HUES48 (cell line): ENCODE results near the gene MOXD1.

ENCODE experiments used
- H3K27ac ChIP-seq: one replicate; pipeline ENCODE4 v1.7.0; 2013; ENCODE audit warnings: low read depth, low read length, inconsistent platforms
- H3K27me3 ChIP-seq: 2 replicates; pipeline ENCODE4 v1.6.1; 2013; ENCODE audit warnings: mild to moderate bottlenecking, low read length; ENCODE audit not compliant: control insufficient read depth, insufficient read depth
- H3K36me3 ChIP-seq: 2 replicates; pipeline ENCODE4 v1.6.1; 2013; ENCODE audit warnings: low read length; ENCODE audit not compliant: control insufficient read depth, insufficient read depth
- H3K4me1 ChIP-seq: 2 replicates; pipeline ENCODE4 v1.6.1; 2013; ENCODE audit warnings: mild to moderate bottlenecking, low read length; ENCODE audit not compliant: control insufficient read depth, insufficient read depth
- H3K4me3 ChIP-seq: 2 replicates; pipeline ENCODE4 v1.5.1; 2013; ENCODE audit warnings: mild to moderate bottlenecking, low read depth, low read length
- H3K9ac ChIP-seq: 2 replicates; pipeline ENCODE4 v1.6.1; 2013; ENCODE audit warnings: mild to moderate bottlenecking, low read depth, low read length, moderate library complexity
- H3K9me3 ChIP-seq: 2 replicates; pipeline ENCODE4 v1.6.1; 2013; ENCODE audit warnings: low read length; ENCODE audit not compliant: control insufficient read depth, insufficient read depth

The MOXD1 gene

GRCh38 chr6:132414322-132414721 is 13.0 kb upstream of the MOXD1 start:
- Histone ChIP-seq H3K9me3 (peaks cover 11% of the 10 kb centered on the region; the same call in 1 of the 2 replicates), H3K9ac (no peak overlapping the region), H3K27ac (no peak overlapping the region), H3K27me3 (no peaks in the 10 kb centered on the region), H3K36me3 (no peaks in the 10 kb centered on the region), H3K4me3 (no peak overlapping the region), H3K4me1 (no peaks in the 10 kb centered on the region)

- H3K4me1 ChIP-seq = no peaks in the 10 kb centered on the region
- H3K9me3 ChIP-seq = peaks cover 11% of the 10 kb centered on the region; the same call in 1 of the 2 replicates
- H3K4me3 ChIP-seq = no peak overlapping the region
- H3K9ac ChIP-seq = no peak overlapping the region
- H3K36me3 ChIP-seq = no peaks in the 10 kb centered on the region
- H3K27me3 ChIP-seq = no peaks in the 10 kb centered on the region
- H3K27ac ChIP-seq = no peak overlapping the region
Observed at GRCh38 chr6:132413499-132413802, 12.2 kb upstream of the MOXD1 start.

DNA sequence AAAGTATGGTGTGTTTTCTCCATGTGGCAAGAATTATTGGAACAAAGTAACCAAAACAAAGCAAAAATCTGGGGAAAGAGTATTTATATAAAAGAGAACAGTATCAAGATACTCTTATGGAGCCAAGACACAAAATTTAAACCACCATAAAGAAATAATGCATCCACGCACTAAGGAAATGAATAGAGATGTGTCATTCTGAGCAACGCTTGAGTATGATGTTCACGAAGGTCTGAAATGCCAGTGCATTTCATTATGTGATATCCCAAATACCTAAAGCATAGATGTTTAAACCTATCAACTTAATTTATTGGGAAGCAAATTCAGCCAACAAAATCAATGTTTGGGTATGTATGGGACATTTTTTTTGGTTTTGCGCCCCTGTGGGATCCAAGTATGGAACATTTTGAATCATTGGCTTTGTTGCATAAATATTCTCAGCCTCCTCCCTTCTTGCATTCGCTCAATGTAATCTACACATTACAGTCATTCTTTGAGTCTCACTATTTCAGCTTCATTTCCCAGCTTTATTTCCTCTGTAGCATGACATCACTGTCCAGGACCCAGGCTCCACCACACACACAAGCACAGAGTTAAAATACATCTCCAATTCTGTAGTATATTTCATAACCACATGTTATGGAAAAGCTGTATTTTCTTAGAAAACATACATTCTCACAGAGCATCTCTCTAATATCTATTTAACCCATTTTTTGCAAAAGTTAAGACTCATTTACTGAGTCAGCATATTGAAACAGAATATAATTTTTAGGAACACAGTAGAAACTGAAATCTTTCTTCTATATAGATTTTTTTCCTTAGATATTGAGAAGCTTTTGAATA is 11.6 kb upstream of the MOXD1 start:
- Histone ChIP-seq H3K27ac (no peak overlapping the region), H3K4me1 (no peaks in the 10 kb centered on the region), H3K27me3 (no peaks in the 10 kb centered on the region), H3K4me3 (no peak overlapping the region), H3K36me3 (no peaks in the 10 kb centered on the region), H3K9me3 (peaks cover 11% of the 10 kb centered on the region; the same call in 1 of the 2 replicates), H3K9ac (no peak overlapping the region)

DNA sequence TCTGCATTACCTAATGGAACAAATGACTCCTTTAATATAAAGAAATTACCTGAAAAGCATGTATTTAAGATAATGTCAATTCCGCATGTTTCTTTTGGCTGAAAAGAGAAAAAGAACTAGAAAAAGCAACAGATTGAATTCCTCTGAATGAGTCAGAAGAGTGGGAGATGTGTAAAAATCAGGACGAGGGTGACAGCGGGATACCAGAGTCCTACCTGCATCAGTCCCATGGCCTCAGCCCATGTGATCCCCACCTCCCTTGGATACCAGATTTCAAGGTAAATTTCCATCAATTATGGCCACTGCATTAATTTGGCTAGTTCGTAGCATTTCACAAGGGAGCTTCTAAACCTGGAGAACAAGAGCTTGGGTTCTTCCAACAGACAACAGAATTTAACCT is 10.0 kb upstream of the MOXD1 start:
- no peaks in the 10 kb centered on the region for H3K36me3 ChIP-seq
- no peak overlapping the region for H3K27ac ChIP-seq
- H3K4me1 ChIP-seq = no peaks in the 10 kb centered on the region
- no peaks in the 10 kb centered on the region for H3K27me3 ChIP-seq
- no peak overlapping the region for H3K9ac ChIP-seq
- H3K4me3 ChIP-seq = no peak overlapping the region
- 0 out of 2 replicates have a peak, but pooled peaks cover 4% of the 10 kb centered on the region for H3K9me3 ChIP-seq

DNA sequence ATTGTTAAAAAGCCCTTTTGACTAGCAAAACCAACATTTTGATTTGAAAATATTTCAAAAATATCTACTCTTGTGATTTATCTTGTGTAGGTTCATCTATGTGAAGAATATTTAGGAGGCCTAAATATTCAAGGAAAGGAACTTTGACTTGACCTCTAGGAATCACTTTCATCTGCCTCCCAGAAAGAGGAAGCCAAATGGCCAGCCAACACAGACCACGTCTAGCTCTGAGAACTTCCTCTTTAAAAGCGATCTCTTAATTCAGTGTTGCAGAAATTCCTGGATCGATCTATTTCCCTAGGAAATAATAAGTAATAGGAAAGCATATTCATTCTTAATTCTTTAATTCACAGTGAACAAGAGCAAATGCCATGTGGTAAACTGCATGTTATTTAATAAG is 9.6 kb upstream of the MOXD1 start:
- H3K4me3 ChIP-seq = no peak overlapping the region
- no peak overlapping the region for H3K9ac ChIP-seq
- no peak overlapping the region for H3K27ac ChIP-seq
- no peaks in the 10 kb centered on the region for H3K27me3 ChIP-seq
- no peaks in the 10 kb centered on the region for H3K4me1 ChIP-seq
- H3K9me3 ChIP-seq = 0 out of 2 replicates have a peak, but pooled peaks cover under 1% of the 10 kb centered on the region
- no peaks in the 10 kb centered on the region for H3K36me3 ChIP-seq

DNA sequence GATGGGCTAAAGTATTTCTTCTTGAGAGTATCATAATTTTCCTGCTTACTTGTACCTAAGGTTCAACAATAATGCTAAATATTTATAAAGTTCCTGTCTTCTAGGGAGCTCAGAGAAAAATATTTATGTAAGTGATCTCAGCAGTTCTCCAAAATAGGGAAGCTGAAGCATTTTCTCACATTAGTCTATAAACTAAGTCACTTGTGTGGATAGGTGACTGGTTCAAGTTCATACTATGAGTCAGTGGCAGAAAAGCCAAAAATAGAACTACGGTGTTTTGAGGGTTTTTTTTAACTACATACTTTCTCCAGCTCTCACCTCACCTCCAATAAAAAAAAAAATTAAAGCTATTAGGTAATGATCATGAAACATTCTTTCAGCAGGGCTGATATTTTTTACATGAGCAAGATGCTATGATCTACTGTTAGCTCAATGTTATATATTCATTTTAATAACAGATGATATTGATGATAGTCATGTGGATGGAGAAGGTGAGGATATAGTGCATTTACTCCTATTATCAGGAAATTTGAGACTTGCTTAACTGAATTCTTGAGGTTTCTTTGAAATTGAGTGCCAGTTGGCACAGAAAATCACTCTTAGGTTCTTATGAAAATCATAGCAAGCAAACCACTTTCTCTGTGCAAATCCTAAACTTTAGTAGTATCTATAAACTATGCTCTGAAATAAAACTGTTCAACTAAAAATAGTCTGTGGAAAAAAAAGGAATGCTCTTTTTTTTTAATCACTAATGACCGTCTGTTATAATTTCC is 4.1 kb upstream of the MOXD1 start:
- Histone ChIP-seq H3K27ac (no peak overlapping the region), H3K36me3 (no peaks in the 10 kb centered on the region), H3K9ac (no peak overlapping the region), H3K4me1 (peaks cover 10% of the 10 kb centered on the region; the same call in 1 of the 2 replicates), H3K4me3 (no peak overlapping the region), H3K9me3 (no peaks in the 10 kb centered on the region), H3K27me3 (peaks cover 39% of the 10 kb centered on the region)

GRCh38 chr6:132404736-132405135 is 3.5 kb upstream of the MOXD1 start:
- Histone ChIP-seq H3K4me3 (no peak overlapping the region), H3K27me3 (peaks cover 44% of the 10 kb centered on the region), H3K4me1 (peaks cover 13% of the 10 kb centered on the region; the same call in 1 of the 2 replicates), H3K27ac (no peak overlapping the region), H3K9me3 (no peaks in the 10 kb centered on the region), H3K36me3 (no peaks in the 10 kb centered on the region), H3K9ac (no peak overlapping the region)

DNA sequence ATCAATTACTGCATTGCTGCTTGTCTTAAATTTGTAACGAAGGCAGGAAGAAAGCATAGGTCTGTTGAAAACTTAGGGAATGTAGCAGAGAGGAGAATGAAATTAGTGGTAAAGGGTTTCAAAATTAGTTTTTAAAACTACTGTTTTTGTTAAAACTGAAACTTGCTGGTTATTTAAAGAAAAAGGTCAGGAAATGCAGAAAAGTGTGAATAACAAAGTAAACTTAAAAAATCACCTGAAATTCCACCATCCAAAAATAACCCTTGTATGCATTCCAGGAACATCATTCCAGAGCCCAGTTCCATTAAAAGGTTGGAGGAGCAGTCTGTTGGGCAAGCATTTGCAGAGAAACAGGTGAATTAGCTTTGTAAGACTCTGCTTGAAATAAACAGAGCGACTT is 3.1 kb upstream of the MOXD1 start:
- peaks cover 48% of the 10 kb centered on the region for H3K27me3 ChIP-seq
- no peak overlapping the region for H3K9ac ChIP-seq
- H3K27ac ChIP-seq = no peak overlapping the region
- H3K36me3 ChIP-seq = no peaks in the 10 kb centered on the region
- no peak overlapping the region for H3K4me3 ChIP-seq
- peaks cover 13% of the 10 kb centered on the region; the same call in 1 of the 2 replicates for H3K4me1 ChIP-seq
- H3K9me3 ChIP-seq = no peaks in the 10 kb centered on the region

GRCh38 chr6:132401618-132402285 is 477 bp upstream of the MOXD1 start:
- H3K27me3 ChIP-seq = peaks cover 56% of the 10 kb centered on the region
- peak overlapping the region; percentile 46; the same call in 1 of the 2 replicates for H3K9ac ChIP-seq
- no peak overlapping the region for H3K27ac ChIP-seq
- peaks cover 13% of the 10 kb centered on the region; the same call in 1 of the 2 replicates for H3K4me1 ChIP-seq
- peak overlapping the region; percentile 90 for H3K4me3 ChIP-seq
- no peaks in the 10 kb centered on the region for H3K9me3 ChIP-seq
- no peaks in the 10 kb centered on the region for H3K36me3 ChIP-seq

DNA sequence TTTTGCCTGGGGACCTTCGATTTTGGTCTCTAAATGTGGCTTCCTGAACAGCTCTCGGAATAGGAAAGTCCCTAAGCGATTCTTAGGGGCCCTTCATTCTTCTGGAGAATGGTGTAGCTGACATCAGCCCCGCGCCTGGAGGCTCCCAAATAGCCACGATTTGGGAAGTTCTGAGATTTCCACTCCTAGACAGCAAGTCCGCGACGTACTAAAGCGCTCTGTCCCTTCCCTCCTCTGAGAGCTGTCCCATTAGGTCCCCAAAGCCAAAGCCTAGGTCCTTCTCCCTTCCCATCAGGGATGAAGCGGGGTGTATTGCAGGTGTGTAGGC is 756 bp downstream of the MOXD1 start:
- H3K4me3 ChIP-seq = peak overlapping the region; percentile 90
- peaks cover 13% of the 10 kb centered on the region; the same call in 1 of the 2 replicates for H3K4me1 ChIP-seq
- H3K27ac ChIP-seq = no peak overlapping the region
- H3K9me3 ChIP-seq = no peaks in the 10 kb centered on the region
- peaks cover 56% of the 10 kb centered on the region for H3K27me3 ChIP-seq
- no peak overlapping the region for H3K9ac ChIP-seq
- H3K36me3 ChIP-seq = no peaks in the 10 kb centered on the region
